Measurements from ENCODE around the gene CDKL2.
"Not testable (repeated sequence)": the region's sequence is repeated elsewhere in the genome, so short reads cannot be mapped to it uniquely, and the experiment has no call there.

CDKL2 gene

GRCh38 chr4:75544870-75545269, 85.5 kb downstream of the CDKL2 start:
- Histone ChIP-seq H3K4me3 (ENCODE audit: low read depth in 1 of 2, low read length in 2 of 2) (no peak overlapping the region), H3K27ac (ENCODE audit: low read length) (no peak overlapping the region), H3K9ac (ENCODE audit: low read depth, low read length) (no peak overlapping the region), H3K9me3 (ENCODE audit: insufficient read depth, low read length, severe bottlenecking) (no peaks in the 10 kb centered on the region), H3K79me2 (ENCODE audit: insufficient read depth, low read length) (no peaks in the 10 kb centered on the region), H3K4me2 (ENCODE audit: insufficient read depth, low read length) (no peak overlapping the region), H2AFZ (ENCODE audit: low read depth, low read length) (no peak overlapping the region), H3K36me3 (ENCODE audit: insufficient read depth, low read length) (0 out of 2 replicates have a peak, but pooled peaks cover 2% of the 10 kb centered on the region), H3K4me1 (ENCODE audit: insufficient read depth, low read length) (no peaks in the 10 kb centered on the region), H3K27me3 (ENCODE audit: insufficient read depth, low read length, poor library complexity) (no peaks in the 10 kb centered on the region), H4K20me1 (ENCODE audit: insufficient read depth, low read length) (no peaks in the 10 kb centered on the region)
- DNase-seq (no peak), ATAC-seq (ENCODE audit: insufficient read depth, low read depth) (no peak)
- TF ChIP-seq CTCF (IDR thresholded peaks at IDR 0.05; ENCODE audit: borderline replicate concordance, extremely low read depth, low read length, poor library complexity, severe bottlenecking): no peak
- no peak for TF ChIP-seq EZH2 (IDR thresholded peaks at IDR 0.05; ENCODE audit: borderline replicate concordance, low read depth, low read length, severe bottlenecking)

GRCh38 chr4:75544220-75544619, 86.1 kb downstream of the CDKL2 start:
- not testable (repeated sequence) for ATAC-seq (ENCODE audit: insufficient read depth, low read depth); H3K36me3 ChIP-seq (ENCODE audit: insufficient read depth, low read length); H4K20me1 ChIP-seq (ENCODE audit: insufficient read depth, low read length); H3K4me1 ChIP-seq (ENCODE audit: insufficient read depth, low read length); H3K4me3 ChIP-seq (ENCODE audit: low read depth in 1 of 2, low read length in 2 of 2); H3K27ac ChIP-seq (ENCODE audit: low read length); H2AFZ ChIP-seq (ENCODE audit: low read depth, low read length); DNase-seq; H3K27me3 ChIP-seq (ENCODE audit: insufficient read depth, low read length, poor library complexity); H3K9ac ChIP-seq (ENCODE audit: low read depth, low read length); H3K79me2 ChIP-seq (ENCODE audit: insufficient read depth, low read length); H3K4me2 ChIP-seq (ENCODE audit: insufficient read depth, low read length); H3K9me3 ChIP-seq (ENCODE audit: insufficient read depth, low read length, severe bottlenecking)

GRCh38 chr4:75542824-75543223, 87.5 kb downstream of the CDKL2 start:
- H3K4me3 ChIP-seq (ENCODE audit: low read depth in 1 of 2, low read length in 2 of 2): no peak overlapping the region
- H3K27ac ChIP-seq (ENCODE audit: low read length): no peak overlapping the region
- no peaks in the 10 kb centered on the region for H3K79me2 ChIP-seq (ENCODE audit: insufficient read depth, low read length)
- 0 out of 2 replicates have a peak, but pooled peaks cover 2% of the 10 kb centered on the region for H3K36me3 ChIP-seq (ENCODE audit: insufficient read depth, low read length)
- DNase-seq: no peak
- H2AFZ ChIP-seq (ENCODE audit: low read depth, low read length): no peak overlapping the region
- H3K4me2 ChIP-seq (ENCODE audit: insufficient read depth, low read length): no peak overlapping the region
- H3K9me3 ChIP-seq (ENCODE audit: insufficient read depth, low read length, severe bottlenecking): no peaks in the 10 kb centered on the region
- no peaks in the 10 kb centered on the region for H3K27me3 ChIP-seq (ENCODE audit: insufficient read depth, low read length, poor library complexity)
- no peak overlapping the region for H3K9ac ChIP-seq (ENCODE audit: low read depth, low read length)
- ATAC-seq (ENCODE audit: insufficient read depth, low read depth): no peak
- no peaks in the 10 kb centered on the region for H3K4me1 ChIP-seq (ENCODE audit: insufficient read depth, low read length)
- no peaks in the 10 kb centered on the region for H4K20me1 ChIP-seq (ENCODE audit: insufficient read depth, low read length)
- TF ChIP-seq EZH2 (IDR thresholded peaks at IDR 0.05; ENCODE audit: borderline replicate concordance, low read depth, low read length, severe bottlenecking) (no peak), CTCF (IDR thresholded peaks at IDR 0.05; ENCODE audit: borderline replicate concordance, extremely low read depth, low read length, poor library complexity, severe bottlenecking) (no peak)

- H4K20me1 ChIP-seq (ENCODE audit: insufficient read depth, low read length); H3K27me3 ChIP-seq (ENCODE audit: insufficient read depth, low read length, poor library complexity); ATAC-seq (ENCODE audit: insufficient read depth, low read depth); H3K27ac ChIP-seq (ENCODE audit: low read length); H3K9me3 ChIP-seq (ENCODE audit: insufficient read depth, low read length, severe bottlenecking); DNase-seq; H3K79me2 ChIP-seq (ENCODE audit: insufficient read depth, low read length); H3K4me1 ChIP-seq (ENCODE audit: insufficient read depth, low read length); H2AFZ ChIP-seq (ENCODE audit: low read depth, low read length); H3K9ac ChIP-seq (ENCODE audit: low read depth, low read length); H3K4me2 ChIP-seq (ENCODE audit: insufficient read depth, low read length); H3K4me3 ChIP-seq (ENCODE audit: low read depth in 1 of 2, low read length in 2 of 2): not testable (repeated sequence)
- H3K36me3 ChIP-seq (ENCODE audit: insufficient read depth, low read length): peaks cover 12% of the 10 kb centered on the region; the same call in 1 of the 2 replicates
Measured at GRCh38 chr4:75537308-75537707, 93.0 kb downstream of the CDKL2 start.

- H3K79me2 ChIP-seq (ENCODE audit: insufficient read depth, low read length); H3K9ac ChIP-seq (ENCODE audit: low read depth, low read length); ATAC-seq (ENCODE audit: insufficient read depth, low read depth); H3K4me3 ChIP-seq (ENCODE audit: low read depth in 1 of 2, low read length in 2 of 2); H2AFZ ChIP-seq (ENCODE audit: low read depth, low read length); H3K4me1 ChIP-seq (ENCODE audit: insufficient read depth, low read length); DNase-seq; H3K27ac ChIP-seq (ENCODE audit: low read length); H3K27me3 ChIP-seq (ENCODE audit: insufficient read depth, low read length, poor library complexity); H3K4me2 ChIP-seq (ENCODE audit: insufficient read depth, low read length); H4K20me1 ChIP-seq (ENCODE audit: insufficient read depth, low read length): not testable (repeated sequence)
- H3K36me3 ChIP-seq (ENCODE audit: insufficient read depth, low read length): peaks cover 40% of the 10 kb centered on the region
- peaks cover 11% of the 10 kb centered on the region for H3K9me3 ChIP-seq (ENCODE audit: insufficient read depth, low read length, severe bottlenecking)
Measured at GRCh38 chr4:75533926-75534325, 96.4 kb downstream of the CDKL2 start.

GRCh38 chr4:75533339-75533887, 96.9 kb downstream of the CDKL2 start:
- not testable (repeated sequence) for DNase-seq; H3K9ac ChIP-seq (ENCODE audit: low read depth, low read length); ATAC-seq (ENCODE audit: insufficient read depth, low read depth)

More at GRCh38 chr4:75533339-75533887, 96.9 kb downstream of the CDKL2 start:
- H3K4me3 ChIP-seq (ENCODE audit: low read depth in 1 of 2, low read length in 2 of 2); H2AFZ ChIP-seq (ENCODE audit: low read depth, low read length); H3K4me2 ChIP-seq (ENCODE audit: insufficient read depth, low read length); H4K20me1 ChIP-seq (ENCODE audit: insufficient read depth, low read length); H3K4me1 ChIP-seq (ENCODE audit: insufficient read depth, low read length); H3K27me3 ChIP-seq (ENCODE audit: insufficient read depth, low read length, poor library complexity); H3K79me2 ChIP-seq (ENCODE audit: insufficient read depth, low read length); H3K27ac ChIP-seq (ENCODE audit: low read length): not testable (repeated sequence)
- Histone ChIP-seq H3K36me3 (ENCODE audit: insufficient read depth, low read length) (peaks cover 44% of the 10 kb centered on the region), H3K9me3 (ENCODE audit: insufficient read depth, low read length, severe bottlenecking) (peaks cover 11% of the 10 kb centered on the region)
